ENCODE results near the gene OFD1.
"Not testable (repeated sequence)": the region's sequence is repeated elsewhere in the genome, so short reads cannot be mapped to it uniquely, and the experiment has no call there.

Gene OFD1

GRCh38 chrX:13702111-13702789 lies 32.3 kb upstream of the OFD1 start:
- DNase-seq (ENCODE audit: low read depth), result no peak

- DNase-seq (ENCODE audit: low read depth), result no peak
Measured at GRCh38 chrX:13703135-13703534, 31.4 kb upstream of the OFD1 start.

- DNase-seq (ENCODE audit: low read depth), result no peak
Measured at GRCh38 chrX:13703589-13703988, 31.0 kb upstream of the OFD1 start.

GRCh38 chrX:13711141-13711540 lies 23.4 kb upstream of the OFD1 start:
- no peak for DNase-seq (ENCODE audit: low read depth)

- DNase-seq (ENCODE audit: low read depth), result no peak
Measured at GRCh38 chrX:13716455-13716854, 18.1 kb upstream of the OFD1 start.

- DNase-seq (ENCODE audit: low read depth), result no peak
Measured at GRCh38 chrX:13716905-13717304, 17.6 kb upstream of the OFD1 start.

GRCh38 chrX:13717700-13718472 lies 16.7 kb upstream of the OFD1 start:
- DNase-seq (ENCODE audit: low read depth), result peak; percentile 52

- DNase-seq (ENCODE audit: low read depth), result peak; percentile 81
Measured at GRCh38 chrX:13719192-13719856, 15.2 kb upstream of the OFD1 start.

- peak; percentile 13 for DNase-seq (ENCODE audit: low read depth)
Measured at GRCh38 chrX:13721371-13721770, 13.2 kb upstream of the OFD1 start.

GRCh38 chrX:13721819-13722519 lies 12.6 kb upstream of the OFD1 start:
- peak; percentile 82 for DNase-seq (ENCODE audit: low read depth)

- not testable (repeated sequence) for DNase-seq (ENCODE audit: low read depth)
Measured at GRCh38 chrX:13724878-13725277, 9.7 kb upstream of the OFD1 start.

- DNase-seq (ENCODE audit: low read depth), result not testable (repeated sequence)
Measured at GRCh38 chrX:13726583-13726982, 8.0 kb upstream of the OFD1 start.

- not testable (repeated sequence) for DNase-seq (ENCODE audit: low read depth)
Measured at GRCh38 chrX:13730523-13730922, 4.0 kb upstream of the OFD1 start.

- DNase-seq (ENCODE audit: low read depth), result no peak
Measured at GRCh38 chrX:13732246-13733067, 2.1 kb upstream of the OFD1 start.

- DNase-seq (ENCODE audit: low read depth), result no peak
Measured at GRCh38 chrX:13733506-13733905, 1.0 kb upstream of the OFD1 start.

- DNase-seq (ENCODE audit: low read depth), result no peak
Measured at GRCh38 chrX:13741695-13742094, 7.1 kb downstream of the OFD1 start.

GRCh38 chrX:13742397-13743176 lies 8.0 kb downstream of the OFD1 start:
- DNase-seq (ENCODE audit: low read depth), result no peak

- peak; percentile 64 for DNase-seq (ENCODE audit: low read depth)
Measured at GRCh38 chrX:13747836-13748235, 13.3 kb downstream of the OFD1 start.

GRCh38 chrX:13748486-13748885 lies 13.9 kb downstream of the OFD1 start:
- DNase-seq (ENCODE audit: low read depth), result no peak

- DNase-seq (ENCODE audit: low read depth), result peak; percentile 36
Measured at GRCh38 chrX:13750204-13750603, 15.7 kb downstream of the OFD1 start.

GRCh38 chrX:13750812-13751211 lies 16.3 kb downstream of the OFD1 start:
- DNase-seq (ENCODE audit: low read depth), result no peak
